Lung (tissue), 12 donors: Measurements from ENCODE around the gene CALR3. TPM values are rescaled to one million over a fixed set of nuclear protein-coding genes. Genes with fewer than 3 reads are reported as not detected.

Experiments used
- ATAC-seq: fragments of 200-7000 bp; cut with Tn5 transposase; one replicate; pipeline ENCODE4 v1.9.1; 2020; ENCODE audit warnings: moderate number of reproducible peaks; ENCODE audit not compliant: insufficient read depth, low FRiP score
- DNase-seq, 3 donors: peaks; one replicate each; pipeline ENCODE4 v3.0.0-alpha.2; 2013 to 2017
- H3K27ac ChIP-seq, 2 donors: one replicate each; pipeline ENCODE4 v1.5.1; 2013; ENCODE audit warnings: mild to moderate bottlenecking in 2 of 2, moderate library complexity in 2 of 2, control low read depth in 1 of 2, inconsistent platforms in 1 of 2, low read depth in 1 of 2, low read length in 1 of 2
- H3K27me3 ChIP-seq, 3 donors: one replicate each; pipeline ENCODE4 v1.5.1; 2013; ENCODE audit warnings: low read length in 2 of 3; ENCODE audit not compliant: control insufficient read depth in 3 of 3, insufficient read depth in 3 of 3
- H3K36me3 ChIP-seq, 4 donors: one replicate each; pipeline ENCODE4 v1.5.1; 2013; ENCODE audit warnings: low read length in 4 of 4, mild to moderate bottlenecking in 1 of 4, moderate library complexity in 1 of 4; ENCODE audit not compliant: control insufficient read depth in 4 of 4, insufficient read depth in 4 of 4
- H3K4me1 ChIP-seq, 5 donors: one replicate each; pipeline ENCODE4 v1.5.1; 2013; ENCODE audit warnings: low read length in 5 of 5, mild to moderate bottlenecking in 2 of 5, moderate library complexity in 1 of 5; ENCODE audit not compliant: control insufficient read depth in 5 of 5, insufficient read depth in 5 of 5
- H3K4me3 ChIP-seq: one replicate; pipeline ENCODE4 v1.5.1; 2013; ENCODE audit warnings: mild to moderate bottlenecking, control low read depth, moderate library complexity
- H3K9ac ChIP-seq, 2 donors: one replicate each; pipeline ENCODE4 v1.5.1; 2013; ENCODE audit warnings: low read length in 2 of 2, control low read depth in 1 of 2; ENCODE audit not compliant: insufficient read depth in 1 of 2
- H3K9me3 ChIP-seq, 4 donors: one replicate each; pipeline ENCODE4 v1.5.1; 2013; ENCODE audit warnings: low read length in 3 of 4, mild to moderate bottlenecking in 1 of 4, moderate library complexity in 1 of 4; ENCODE audit not compliant: control insufficient read depth in 4 of 4, insufficient read depth in 3 of 4
- CTCF ChIP-seq: IDR thresholded peaks from 2 replicates; pipeline ENCODE4 v1.5.1; 2012; ENCODE audit warnings: mild to moderate bottlenecking; ENCODE audit errors: control extremely low read depth, extremely low read depth
- WGBS, 2 donors: extraction: QIAGEN DNeasy Blood & Tissue Kit; methylation state at CpG; one replicate each; pipeline ENCODE4 v1.1.7; 2013; 5-methylcytosine and 5-hydroxymethylcytosine counted together
- polyA plus RNA-seq, 2 donors: library from polyadenylated mRNA; stranded (reverse); fragments of 200-250 nt; gene quantifications; one replicate each; pipeline ENCODE4 v1.2.1, GENCODE V29; 2013
- total RNA-seq, 2 donors: library from RNA; depleted of rRNA in 1 of 2; stranded (reverse); fragments of >200 nt in 1 of 2; gene quantifications; one replicate each; pipeline ENCODE4 v1.2.1, GENCODE V29; 2014 to 2021
- donor health status: control.
- donor health status: control.
- donor health status: Bipolar disorder and iron deficiency.
- donor health status: healthy.
- donor health status: DM: yes; HTN: yes; CAD: no.

Gene CALR3
- total and polyA plus RNA-seq, 4 donors: 0.07 TPM; not detected in 3

GRCh38 chr19:16525751-16526481, 29.9 kb upstream of the CALR3 start:
- DNase-seq: no peak
- Histone ChIP-seq H3K27me3 (no peaks in the 10 kb centered on the region), H3K4me1 (no peaks in the 10 kb centered on the region), H3K36me3 (peaks cover 20 to 84% (median 39%) of the 10 kb centered on the region in 4 donors), H3K27ac (no peak overlapping the region), H3K4me3 (no peak overlapping the region), H3K9ac (no peak overlapping the region), H3K9me3 (no peaks in the 10 kb centered on the region)
- ATAC-seq: no peak
- no peak for TF ChIP-seq CTCF
- 97 to 98% methylated on average over 28 to 29 of the region's 29 CpGs for WGBS, 2 donors

- DNase-seq (no peak), ATAC-seq (no peak)
These were observed 29.2 kb upstream of the CALR3 start for GRCh38 chr19:16524991-16525734.

GRCh38 chr19:16522559-16523377, 26.8 kb upstream of the CALR3 start:
- H3K9ac ChIP-seq: no peak overlapping the region
- no peak overlapping the region for H3K27ac ChIP-seq
- no peak overlapping the region for H3K4me3 ChIP-seq
- ATAC-seq (no peak), DNase-seq (no peak)
- peaks cover 22 to 88% (median 48%) of the 10 kb centered on the region in 4 donors for H3K36me3 ChIP-seq
- no peaks in the 10 kb centered on the region for H3K27me3 ChIP-seq
- no peaks in the 10 kb centered on the region for H3K4me1 ChIP-seq
- WGBS, 2 donors: 95 to 96% methylated on average over 25 of the region's 25 CpGs
- H3K9me3 ChIP-seq: no peaks in the 10 kb centered on the region
- no peak for TF ChIP-seq CTCF

More at GRCh38 chr19:16524991-16525734, 29.2 kb upstream of the CALR3 start:
- no peaks in the 10 kb centered on the region for H3K9me3 ChIP-seq
- no peaks in the 10 kb centered on the region for H3K27me3 ChIP-seq
- H3K9ac ChIP-seq: no peak overlapping the region
- no peak overlapping the region for H3K27ac ChIP-seq
- WGBS, 2 donors: 96 to 97% methylated on average over 39 to 54 of the region's 54 CpGs
- TF ChIP-seq CTCF: no peak
- H3K36me3 ChIP-seq: peaks cover 21 to 84% (median 44%) of the 10 kb centered on the region in 4 donors
- no peaks in the 10 kb centered on the region for H3K4me1 ChIP-seq
- no peak overlapping the region for H3K4me3 ChIP-seq
